Measurements from ENCODE around the gene GSTO2. TPM values are rescaled to one million over a fixed set of nuclear protein-coding genes. Genes with fewer than 3 reads are reported as not detected.
A peak's percentile ranks its signal among the peaks of the same experiment; 100 is the strongest.

The GSTO2 gene
- polyA plus RNA-seq, 6 donors from 2014 or later: 0.21 to 0.78 (median 0.49) TPM; not detected in 1

DNA sequence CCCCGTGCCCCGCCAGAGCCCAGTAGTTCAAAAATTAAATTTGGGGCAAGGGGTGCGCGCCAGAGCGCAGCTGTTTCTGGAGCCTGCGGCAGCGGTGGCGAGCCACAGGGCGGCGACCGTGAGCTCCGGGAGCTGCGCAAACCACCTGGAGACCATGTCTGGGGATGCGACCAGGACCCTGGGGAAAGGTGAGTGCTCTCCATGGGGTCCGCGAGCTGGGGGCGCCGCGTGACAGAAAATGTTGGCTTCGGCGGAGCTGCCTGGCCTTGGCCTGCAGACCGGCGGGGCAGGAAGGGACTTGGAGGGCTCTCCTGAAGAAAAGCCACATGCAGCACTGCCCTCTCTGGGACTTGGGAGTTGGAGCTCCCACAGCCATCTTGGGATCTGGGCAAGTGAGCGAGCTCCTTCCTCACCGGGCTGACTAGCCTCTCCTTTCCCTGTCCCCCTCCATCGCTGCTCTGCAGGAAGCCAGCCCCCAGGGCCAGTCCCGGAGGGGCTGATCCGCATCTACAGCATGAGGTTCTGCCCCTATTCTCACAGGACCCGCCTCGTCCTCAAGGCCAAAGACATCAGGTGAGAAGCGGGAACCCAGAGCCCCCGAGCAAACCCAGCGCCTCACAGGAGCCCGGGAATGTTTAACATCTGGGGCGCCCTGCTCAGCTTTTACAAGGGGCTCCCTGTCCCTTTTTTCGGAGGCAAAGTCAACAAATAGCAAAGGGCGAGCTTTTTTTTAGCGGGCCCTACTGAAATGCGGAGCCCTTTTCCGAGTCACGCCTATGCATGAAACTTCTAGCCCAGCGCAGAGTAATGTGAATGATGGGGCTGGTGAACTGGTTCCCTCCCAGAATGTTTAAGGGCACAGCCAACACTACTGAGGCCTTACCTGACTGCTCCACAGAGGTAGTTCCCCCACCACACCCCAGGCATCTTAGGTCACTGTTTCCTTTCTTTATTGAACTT is 6.1 kb downstream of the GSTO2 start:
- Mint-ChIP-seq H3K27ac (no peak overlapping the region), H3K27me3 (peaks cover 6 to 43% (median 34%) of the 10 kb centered on the region in 3 donors), H3K4me1 (peaks cover 0 to 8% (median 0%) of the 10 kb centered on the region in 3 donors), H3K36me3 (no peaks in the 10 kb centered on the region), H3K9me3 (no peaks in the 10 kb centered on the region), H3K4me3 (peak overlapping the region in 1 of 8 donors; percentile 23)
- ATAC-seq (ENCODE audit: low read depth in 2 of 2): peak; percentile 79 to 86
- DNase-seq: peak; percentile 31

DNA sequence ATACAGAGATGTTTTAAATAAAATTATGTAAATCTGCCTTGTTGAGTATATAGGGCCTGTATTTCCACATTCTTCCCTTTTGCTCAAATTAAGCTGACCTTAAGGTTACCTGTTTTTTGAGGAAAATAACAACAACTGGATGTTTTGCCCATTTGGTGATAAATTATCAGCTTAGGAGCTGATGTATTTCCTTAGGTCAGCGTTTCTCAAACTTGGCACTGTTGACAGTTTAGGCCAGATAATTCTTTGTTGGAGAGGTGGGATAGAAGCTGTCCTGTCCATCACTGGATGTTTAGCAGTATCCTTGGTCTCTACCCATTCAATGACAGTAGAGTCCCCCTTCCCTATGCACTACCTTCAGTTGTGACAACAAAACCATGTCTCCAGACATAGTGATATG is 7.2 kb downstream of the GSTO2 start:
- Mint-ChIP-seq H3K27me3 (peaks cover 6 to 43% (median 34%) of the 10 kb centered on the region in 3 donors), H3K27ac (peak overlapping the region in 1 of 6 donors; percentile 26), H3K4me3 (no peak overlapping the region), H3K9me3 (no peaks in the 10 kb centered on the region), H3K4me1 (peaks cover 0 to 8% (median 0%) of the 10 kb centered on the region in 3 donors), H3K36me3 (no peaks in the 10 kb centered on the region)
- no peak for ATAC-seq (ENCODE audit: low read depth in 2 of 2)
- no peak for DNase-seq

DNA sequence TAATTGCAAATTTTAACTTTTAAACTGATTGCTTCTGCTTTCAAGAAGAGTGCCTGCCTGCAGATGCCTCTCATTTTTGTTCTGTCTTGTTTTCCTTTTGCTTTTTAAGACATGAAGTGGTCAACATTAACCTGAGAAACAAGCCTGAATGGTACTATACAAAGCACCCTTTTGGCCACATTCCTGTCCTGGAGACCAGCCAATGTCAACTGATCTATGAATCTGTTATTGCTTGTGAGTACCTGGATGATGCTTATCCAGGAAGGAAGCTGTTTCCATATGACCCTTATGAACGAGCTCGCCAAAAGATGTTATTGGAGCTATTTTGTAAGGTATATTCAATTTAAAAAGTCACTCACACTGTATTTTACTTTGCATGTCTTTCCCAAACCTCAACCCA is 8.8 kb downstream of the GSTO2 start:
- Mint-ChIP-seq H3K4me3 (no peak overlapping the region), H3K9me3 (no peaks in the 10 kb centered on the region), H3K4me1 (peaks cover 0 to 8% (median 0%) of the 10 kb centered on the region in 3 donors), H3K27me3 (peaks cover 18 to 57% (median 43%) of the 10 kb centered on the region in 3 donors), H3K36me3 (no peaks in the 10 kb centered on the region), H3K27ac (no peak overlapping the region)
- DNase-seq: no peak
- no peak for ATAC-seq (ENCODE audit: low read depth in 2 of 2)

DNA sequence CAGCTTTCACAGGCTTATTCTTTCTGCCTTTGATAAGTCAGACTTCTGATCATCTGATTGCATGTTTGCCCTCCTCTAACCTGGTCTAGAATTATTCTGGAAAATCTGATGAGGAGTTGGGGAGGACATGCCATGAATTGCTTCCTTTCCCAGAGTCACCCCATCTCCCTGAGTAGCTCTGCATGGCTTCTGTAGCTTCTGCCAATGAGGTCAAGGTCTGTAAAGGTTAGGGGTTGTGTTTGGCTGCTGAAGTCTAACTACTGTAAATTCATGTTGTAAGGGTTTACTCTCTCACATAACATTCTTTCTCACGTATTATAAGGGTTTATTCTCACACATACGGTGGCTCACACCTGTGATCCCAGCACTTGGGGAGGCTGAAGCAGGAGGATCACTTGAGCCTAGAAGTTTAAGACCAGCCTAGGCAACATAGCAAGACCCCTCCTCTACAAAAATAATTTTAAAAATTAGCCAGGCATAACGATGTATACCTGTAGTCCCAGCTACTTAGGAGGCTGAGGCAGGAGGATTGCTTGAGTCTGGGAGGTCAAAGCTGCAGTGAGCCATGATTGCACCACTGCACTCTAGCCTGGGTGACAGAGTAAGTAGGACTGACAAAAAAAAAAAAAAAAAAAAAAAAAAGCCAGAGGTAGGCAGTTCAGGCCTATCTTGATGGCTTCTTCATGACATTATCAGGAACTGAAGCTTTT is 10.7 kb downstream of the GSTO2 start:
- Mint-ChIP-seq H3K9me3 (no peaks in the 10 kb centered on the region), H3K27me3 (peaks cover 18 to 49% (median 36%) of the 10 kb centered on the region in 3 donors), H3K4me1 (peaks cover 0 to 3% (median 0%) of the 10 kb centered on the region in 3 donors), H3K36me3 (no peaks in the 10 kb centered on the region), H3K27ac (peak overlapping the region in 1 of 6 donors; percentile 15), H3K4me3 (no peak overlapping the region)
- DNase-seq (no peak), ATAC-seq (ENCODE audit: low read depth in 2 of 2) (no peak)

DNA sequence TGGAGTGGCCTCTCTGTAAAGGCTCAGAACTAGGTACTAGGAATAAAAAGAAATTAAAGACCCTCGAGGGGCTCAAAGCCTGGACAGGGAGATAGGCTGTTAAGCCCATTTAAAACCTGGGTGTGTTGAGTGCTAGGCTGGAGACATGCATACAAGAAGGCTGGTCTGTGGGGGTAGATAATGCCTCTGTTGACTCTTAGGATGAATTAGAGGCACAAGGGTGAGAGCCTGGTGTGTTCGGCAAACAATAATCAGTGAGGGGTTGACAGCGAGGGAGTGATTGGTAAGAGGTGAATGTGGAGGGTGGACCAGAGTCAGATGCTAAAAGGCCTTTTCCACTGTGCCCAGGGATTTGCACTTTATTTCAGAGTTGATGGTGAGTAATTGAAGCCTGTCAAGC is 12.7 kb downstream of the GSTO2 start:
- Mint-ChIP-seq H3K4me3 (no peak overlapping the region), H3K27ac (no peak overlapping the region), H3K27me3 (peaks cover 12 to 40% (median 27%) of the 10 kb centered on the region in 3 donors), H3K4me1 (no peaks in the 10 kb centered on the region), H3K9me3 (no peaks in the 10 kb centered on the region), H3K36me3 (no peaks in the 10 kb centered on the region)
- no peak for DNase-seq
- ATAC-seq (ENCODE audit: low read depth in 2 of 2): no peak

DNA sequence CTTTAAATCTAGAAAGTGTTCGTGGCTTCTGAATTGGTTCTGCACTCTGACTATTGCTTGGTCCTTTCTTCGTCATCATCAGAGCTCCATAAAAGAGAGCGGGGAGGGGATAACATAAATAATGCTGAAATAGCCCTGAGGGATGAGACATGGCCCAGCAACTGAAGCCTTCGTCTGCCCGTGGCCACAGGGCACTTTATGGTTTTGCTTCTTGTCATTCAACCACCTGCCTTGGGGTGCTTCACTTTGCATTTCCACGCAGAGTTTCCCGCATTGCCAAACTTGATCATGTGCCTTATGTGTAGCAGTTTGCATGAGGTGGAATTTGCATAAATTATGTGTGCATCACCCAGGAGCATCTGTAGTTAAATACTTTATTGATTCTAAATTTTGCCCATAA is 15.9 kb downstream of the GSTO2 start:
- ATAC-seq (ENCODE audit: low read depth in 2 of 2): peak in 1 of 2 donors; percentile 37
- H3K27me3 Mint-ChIP-seq: peaks cover 27 to 37% (median 33%) of the 10 kb centered on the region in 3 donors
- no peaks in the 10 kb centered on the region for H3K36me3 Mint-ChIP-seq
- H3K9me3 Mint-ChIP-seq: no peaks in the 10 kb centered on the region
- DNase-seq: no peak
- no peak overlapping the region for H3K4me3 Mint-ChIP-seq
- H3K27ac Mint-ChIP-seq: no peak overlapping the region
- H3K4me1 Mint-ChIP-seq: no peaks in the 10 kb centered on the region

DNA sequence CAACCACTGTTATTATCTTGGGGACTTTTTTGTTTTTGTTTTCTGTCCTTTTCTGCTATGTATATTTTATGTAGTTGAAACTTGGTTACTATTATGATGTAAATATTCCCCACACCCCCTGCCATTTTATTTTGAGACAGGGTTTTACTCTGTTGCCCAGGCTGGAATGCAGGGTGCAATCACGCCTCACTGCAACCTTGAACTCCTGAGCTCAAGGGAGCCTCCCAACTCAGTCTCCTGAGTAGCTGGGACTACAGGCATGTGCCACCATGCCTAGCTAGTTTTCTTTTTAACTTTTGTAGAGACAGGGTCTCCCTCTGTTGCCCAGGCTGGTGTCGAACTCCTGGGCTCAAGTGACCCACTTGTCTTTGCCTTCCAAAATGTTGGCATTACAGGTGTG is 18.0 kb downstream of the GSTO2 start:
- H3K4me3 Mint-ChIP-seq: no peak overlapping the region
- H3K9me3 Mint-ChIP-seq: no peaks in the 10 kb centered on the region
- no peak for DNase-seq
- no peak for ATAC-seq (ENCODE audit: low read depth in 2 of 2)
- H3K27me3 Mint-ChIP-seq: peaks cover 24 to 47% (median 43%) of the 10 kb centered on the region in 3 donors
- H3K4me1 Mint-ChIP-seq: peaks cover 4 to 10% (median 9%) of the 10 kb centered on the region in 3 donors
- H3K27ac Mint-ChIP-seq: no peak overlapping the region
- no peaks in the 10 kb centered on the region for H3K36me3 Mint-ChIP-seq

DNA sequence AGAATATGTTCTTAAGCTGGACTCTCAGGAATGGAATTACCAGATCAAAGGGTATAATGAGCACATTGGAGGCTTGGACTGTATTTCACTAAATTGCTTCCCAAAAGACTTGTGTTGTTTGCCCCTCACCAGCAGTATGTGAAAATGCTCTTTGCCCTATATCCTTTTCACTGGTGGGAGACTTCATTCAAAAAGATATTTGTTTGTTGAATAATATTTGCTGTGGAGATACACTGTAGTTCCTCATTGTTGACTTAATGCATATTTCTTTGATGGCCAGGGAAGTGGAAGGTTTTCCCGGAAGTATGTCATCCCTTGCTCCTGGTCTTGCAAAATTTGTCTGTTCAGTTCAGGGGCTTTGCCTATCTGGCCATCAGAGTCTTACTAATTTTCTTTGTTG is 19.4 kb downstream of the GSTO2 start:
- Mint-ChIP-seq H3K27me3 (peaks cover 20 to 39% (median 37%) of the 10 kb centered on the region in 3 donors), H3K36me3 (no peaks in the 10 kb centered on the region), H3K4me3 (no peak overlapping the region), H3K9me3 (no peaks in the 10 kb centered on the region), H3K27ac (no peak overlapping the region), H3K4me1 (peaks cover 4 to 11% (median 10%) of the 10 kb centered on the region in 3 donors)
- no peak for DNase-seq
- no peak for ATAC-seq (ENCODE audit: low read depth in 2 of 2)

DNA sequence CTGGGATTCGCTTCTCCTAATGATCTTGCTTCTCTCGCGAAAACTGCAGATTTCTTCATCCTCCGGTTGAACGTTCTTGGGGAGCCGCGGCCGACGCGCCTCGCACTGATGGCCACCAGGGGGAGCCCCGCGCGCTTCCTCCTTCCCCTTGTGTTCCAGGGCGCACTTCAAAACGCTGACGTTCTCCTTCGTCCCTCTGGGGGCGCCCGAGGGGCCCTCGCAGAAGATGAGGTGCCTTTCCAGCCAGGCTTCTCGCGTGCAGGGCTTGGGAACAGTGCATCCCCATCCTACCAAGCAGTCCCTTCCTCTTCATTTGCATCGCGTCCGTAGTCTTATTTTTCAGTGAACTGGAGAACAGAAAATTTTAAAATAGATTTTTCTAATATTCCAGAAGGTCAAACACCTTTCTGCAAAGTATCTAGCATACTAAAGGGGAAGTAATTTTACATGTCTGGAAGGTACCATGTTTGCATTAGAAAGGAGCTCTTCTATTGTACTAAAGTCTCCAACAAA is 22.5 kb downstream of the GSTO2 start:
- no peaks in the 10 kb centered on the region for H3K9me3 Mint-ChIP-seq
- H3K27ac Mint-ChIP-seq: peak overlapping the region in 3 of 6 donors; percentile 3 to 72 (median 17)
- DNase-seq (peak; percentile 82), ATAC-seq (ENCODE audit: low read depth in 2 of 2) (peak; percentile 94 to 96)
- no peaks in the 10 kb centered on the region for H3K36me3 Mint-ChIP-seq
- H3K4me1 Mint-ChIP-seq: peaks cover 4 to 11% (median 10%) of the 10 kb centered on the region in 3 donors
- H3K27me3 Mint-ChIP-seq: peaks cover 16 to 47% (median 41%) of the 10 kb centered on the region in 3 donors
- H3K4me3 Mint-ChIP-seq: peak overlapping the region in 5 of 8 donors; percentile 16 to 78 (median 46)

DNA sequence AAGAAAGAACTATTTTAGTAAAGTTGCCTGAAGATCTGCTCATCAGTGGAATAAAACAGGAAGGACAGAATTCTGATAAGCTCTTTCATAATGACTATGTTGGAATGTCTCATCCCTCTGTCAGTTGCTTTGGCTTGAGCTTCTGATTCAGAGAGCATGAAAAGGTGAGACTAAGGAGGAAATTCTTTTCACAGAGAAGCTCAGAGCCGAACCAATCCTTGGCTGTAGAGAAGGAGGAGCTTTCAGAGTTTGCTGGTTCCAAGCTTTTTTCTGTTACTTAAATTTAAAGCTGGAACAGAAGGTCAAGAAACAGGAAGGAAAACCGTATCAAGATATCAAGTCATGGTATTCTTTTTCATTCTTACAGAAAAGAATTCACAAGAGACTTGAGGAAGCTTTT is 24.0 kb downstream of the GSTO2 start:
- no peaks in the 10 kb centered on the region for H3K36me3 Mint-ChIP-seq
- H3K4me1 Mint-ChIP-seq: peaks cover 4 to 11% (median 10%) of the 10 kb centered on the region in 3 donors
- H3K27ac Mint-ChIP-seq: no peak overlapping the region
- H3K9me3 Mint-ChIP-seq: no peaks in the 10 kb centered on the region
- DNase-seq (no peak), ATAC-seq (ENCODE audit: low read depth in 2 of 2) (no peak)
- H3K27me3 Mint-ChIP-seq: peaks cover 14 to 40% (median 40%) of the 10 kb centered on the region in 3 donors
- H3K4me3 Mint-ChIP-seq: no peak overlapping the region

DNA sequence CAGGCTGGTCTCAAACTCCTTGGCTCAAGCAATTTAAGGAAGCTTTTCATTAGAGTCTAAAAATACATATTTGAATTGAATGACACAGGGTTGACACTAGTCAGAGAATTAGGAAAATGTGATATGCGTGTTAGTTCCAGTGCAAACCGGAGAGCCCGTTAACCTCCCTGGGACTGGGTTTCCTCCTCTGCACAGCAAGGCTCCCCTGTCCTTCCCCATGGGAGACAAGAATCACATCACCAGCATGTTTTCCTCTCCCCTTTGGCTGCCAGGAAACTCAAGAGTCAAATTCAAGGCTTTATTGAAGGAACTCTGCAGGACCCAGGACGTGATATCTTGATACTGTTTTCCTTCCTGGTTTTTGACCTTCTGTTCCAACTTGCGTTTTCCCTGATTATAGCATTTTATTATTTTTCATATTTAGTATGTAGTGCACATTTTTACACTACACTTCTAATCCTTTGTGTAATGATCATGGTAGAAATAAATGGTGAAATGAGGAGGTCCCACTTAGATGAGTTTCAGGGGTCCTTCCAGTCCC is 24.9 kb downstream of the GSTO2 start:
- Mint-ChIP-seq H3K4me1 (peaks cover 4 to 11% (median 10%) of the 10 kb centered on the region in 3 donors), H3K9me3 (no peaks in the 10 kb centered on the region), H3K27ac (no peak overlapping the region), H3K27me3 (peaks cover 11 to 35% (median 32%) of the 10 kb centered on the region in 3 donors), H3K36me3 (no peaks in the 10 kb centered on the region), H3K4me3 (no peak overlapping the region)
- DNase-seq (no peak), ATAC-seq (ENCODE audit: low read depth in 2 of 2) (no peak)

DNA sequence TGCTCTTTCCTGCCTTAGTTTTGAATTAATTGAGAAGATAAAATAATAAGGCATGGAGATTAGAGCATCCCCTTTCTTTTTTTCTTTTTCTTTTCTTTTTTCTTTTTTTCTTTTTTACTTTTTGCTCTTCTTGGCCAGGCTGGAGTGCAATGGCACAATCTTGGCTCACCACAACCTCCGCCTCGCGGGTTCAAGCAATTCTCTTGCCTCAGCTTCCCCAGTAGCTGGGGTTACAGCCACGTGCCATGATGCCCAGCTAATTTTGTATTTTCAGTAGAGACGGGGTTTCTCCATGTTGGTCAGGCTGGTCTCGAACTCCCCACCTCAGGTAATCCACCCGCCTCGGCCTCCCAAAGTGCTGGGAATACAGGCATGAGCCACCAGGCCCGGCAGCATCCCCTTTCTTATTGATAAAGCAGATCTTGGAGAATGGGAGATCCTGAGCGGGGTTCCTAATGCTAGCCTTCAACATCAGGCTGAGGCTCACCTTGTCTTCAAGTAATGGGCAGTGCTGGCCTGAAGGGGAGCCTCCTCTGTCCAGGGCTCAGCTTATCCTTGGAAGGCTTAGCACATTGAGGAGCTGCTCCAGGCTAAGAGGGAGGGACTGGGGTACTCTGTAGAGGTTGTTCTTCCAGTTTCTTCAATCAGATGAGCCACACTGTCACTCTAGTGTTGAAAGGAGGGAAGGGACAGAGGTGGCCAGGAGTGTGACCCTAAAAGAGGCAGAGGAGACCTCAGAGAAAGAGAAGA is 27.9 kb downstream of the GSTO2 start:
- Mint-ChIP-seq H3K27me3 (peaks cover 14 to 21% (median 20%) of the 10 kb centered on the region in 3 donors), H3K4me3 (no peak overlapping the region), H3K9me3 (no peaks in the 10 kb centered on the region), H3K36me3 (no peaks in the 10 kb centered on the region), H3K27ac (peak overlapping the region in 1 of 6 donors; percentile 65), H3K4me1 (peaks cover 0 to 2% (median 2%) of the 10 kb centered on the region in 3 donors)
- ATAC-seq (ENCODE audit: low read depth in 2 of 2) (no peak), DNase-seq (no peak)

All from naive B cell (primary cell).